ENCODE results near the gene NUP214.
"Not testable (repeated sequence)": the region's sequence is repeated elsewhere in the genome, so short reads cannot be mapped to it uniquely, and the experiment has no call there.

The NUP214 gene

DNA sequence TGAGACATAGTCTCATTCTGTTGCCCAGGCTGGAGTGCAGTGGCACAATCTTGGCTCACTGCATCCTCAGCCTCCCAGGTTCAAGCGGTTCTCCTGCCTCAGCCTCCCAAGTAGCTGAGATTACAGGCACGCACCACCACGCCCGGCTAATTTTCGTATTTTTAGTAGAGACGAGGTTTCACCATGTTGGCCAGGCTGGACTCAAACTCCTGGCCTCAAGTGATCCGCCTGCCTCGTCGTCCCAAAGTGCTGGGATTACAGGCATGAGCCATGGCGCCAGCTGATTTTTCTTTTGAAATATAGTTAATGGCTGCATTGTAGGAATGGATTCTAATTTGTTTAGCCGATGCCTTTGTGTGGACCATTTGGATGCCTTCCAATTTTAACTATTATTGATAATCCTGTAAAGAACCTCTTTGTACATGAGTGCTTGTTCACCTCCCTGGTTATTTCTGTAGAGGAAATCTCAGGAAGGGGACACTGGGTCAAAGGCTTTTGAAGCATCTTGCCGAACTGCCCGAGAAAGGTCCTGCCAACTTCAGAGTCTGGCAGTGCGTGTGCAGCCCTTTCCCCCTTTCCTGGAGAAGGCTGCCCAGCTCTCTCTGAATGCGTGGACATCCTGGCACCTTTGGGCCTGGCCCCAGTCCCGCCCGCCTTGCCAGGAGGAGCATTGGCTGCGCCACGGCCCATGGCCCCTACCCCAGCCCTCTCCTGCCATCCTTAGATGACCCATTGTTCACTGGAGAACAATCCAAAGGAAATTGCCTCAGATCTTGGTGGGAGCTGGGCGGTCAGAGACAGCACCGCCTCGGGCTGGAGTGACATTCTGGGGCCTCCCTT lies 8.9 kb upstream of the NUP214 start:
- DNase-seq (ENCODE audit: low read depth in 3 of 3): no peak

DNA sequence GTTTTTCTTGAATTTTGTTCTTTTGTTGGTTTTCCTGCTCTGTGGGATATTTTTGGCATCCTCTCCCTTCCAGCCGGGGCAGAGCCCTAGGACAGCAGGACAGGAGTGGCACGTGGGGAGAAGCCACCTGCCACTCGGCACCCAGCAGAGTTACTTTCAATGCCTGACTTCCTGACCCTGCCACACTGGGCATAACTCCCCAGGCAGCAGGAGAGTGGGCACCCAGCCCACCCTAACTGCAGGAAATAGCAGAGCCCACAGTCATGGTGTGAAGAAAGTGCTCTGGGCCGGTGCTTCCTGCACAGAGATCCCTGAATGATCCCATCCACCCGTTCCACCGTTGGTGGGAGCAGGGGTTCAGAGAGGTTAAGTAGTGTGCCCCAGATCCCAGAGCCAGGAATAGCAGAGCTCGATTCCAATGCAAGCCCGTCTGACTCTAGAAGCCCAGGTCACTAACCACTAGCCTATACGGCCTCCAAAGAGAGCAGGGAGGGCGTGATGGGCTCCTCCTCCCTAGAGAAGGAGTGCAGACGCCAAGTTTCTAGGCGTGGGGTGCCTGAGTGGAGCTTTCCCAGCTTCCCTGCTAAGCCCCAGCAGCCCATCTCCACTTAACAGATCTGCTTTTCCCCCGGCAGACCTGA lies 8.1 kb upstream of the NUP214 start:
- DNase-seq (ENCODE audit: low read depth in 3 of 3): no peak

DNA sequence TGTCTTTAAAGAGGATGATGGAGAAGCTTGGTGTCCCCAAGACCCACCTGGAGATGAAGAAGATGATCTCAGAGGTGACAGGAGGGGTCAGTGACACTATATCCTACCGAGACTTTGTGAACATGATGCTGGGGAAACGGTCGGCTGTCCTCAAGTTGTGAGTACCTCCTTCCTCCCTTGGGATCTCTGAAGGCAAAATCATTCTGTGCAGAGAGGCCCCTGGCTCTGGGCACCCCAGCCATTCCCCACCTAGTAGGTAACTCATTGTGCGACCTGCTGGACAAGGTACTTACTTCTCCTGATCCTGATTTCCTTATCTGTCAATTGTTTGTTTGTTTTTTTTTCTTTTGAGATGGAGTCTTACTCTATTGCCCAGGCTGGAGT lies 7.6 kb upstream of the NUP214 start:
- no peak for DNase-seq (ENCODE audit: low read depth in 3 of 3)

DNA sequence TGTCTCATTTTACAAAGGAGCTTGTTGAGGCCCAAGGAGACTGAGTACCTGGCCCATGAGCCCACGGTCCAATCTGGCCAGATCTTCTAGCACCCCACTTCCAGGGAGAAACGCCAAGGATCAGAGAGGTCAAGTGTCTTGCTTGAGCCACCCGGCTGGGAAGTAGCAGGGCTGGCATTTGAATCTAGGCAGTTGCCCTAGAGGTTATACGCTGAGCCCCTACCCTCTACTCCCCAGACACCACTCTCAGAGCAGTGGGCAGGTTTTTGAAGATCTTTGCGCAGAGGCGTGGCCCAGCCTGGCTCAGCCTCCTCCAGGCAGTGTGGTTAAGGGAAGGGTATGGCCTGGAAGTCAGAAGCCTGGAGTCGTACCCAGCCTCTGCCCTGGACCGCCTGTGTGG lies 5.8 kb upstream of the NUP214 start:
- DNase-seq (ENCODE audit: low read depth in 3 of 3): no peak

DNA sequence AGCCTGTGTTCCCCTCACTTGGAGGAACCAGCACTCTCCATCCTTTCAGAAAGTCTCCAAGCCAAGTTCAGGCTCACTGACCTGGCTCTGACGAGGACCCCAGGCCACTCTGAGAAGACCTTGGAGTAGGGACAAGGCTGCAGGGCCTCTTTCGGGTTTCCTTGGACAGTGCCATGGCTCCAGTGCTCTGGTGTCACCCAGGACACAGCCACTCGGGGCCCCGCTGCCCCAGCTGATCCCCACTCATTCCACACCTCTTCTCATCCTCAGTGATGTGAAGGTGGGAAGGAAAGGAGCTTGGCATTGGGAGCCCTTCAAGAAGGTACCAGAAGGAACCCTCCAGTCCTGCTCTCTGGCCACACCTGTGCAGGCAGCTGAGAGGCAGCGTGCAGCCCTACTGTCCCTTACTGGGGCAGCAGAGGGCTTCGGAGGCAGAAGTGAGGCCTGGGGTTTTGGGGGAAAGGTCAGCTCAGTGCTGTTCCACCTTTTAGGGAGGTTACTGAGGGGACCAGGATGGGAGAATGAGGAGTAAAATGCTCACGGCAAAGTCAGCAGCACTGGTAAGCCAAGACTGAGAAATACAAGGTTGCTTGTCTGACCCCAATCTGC lies 4.7 kb upstream of the NUP214 start:
- no peak for DNase-seq (ENCODE audit: low read depth in 3 of 3)

DNA sequence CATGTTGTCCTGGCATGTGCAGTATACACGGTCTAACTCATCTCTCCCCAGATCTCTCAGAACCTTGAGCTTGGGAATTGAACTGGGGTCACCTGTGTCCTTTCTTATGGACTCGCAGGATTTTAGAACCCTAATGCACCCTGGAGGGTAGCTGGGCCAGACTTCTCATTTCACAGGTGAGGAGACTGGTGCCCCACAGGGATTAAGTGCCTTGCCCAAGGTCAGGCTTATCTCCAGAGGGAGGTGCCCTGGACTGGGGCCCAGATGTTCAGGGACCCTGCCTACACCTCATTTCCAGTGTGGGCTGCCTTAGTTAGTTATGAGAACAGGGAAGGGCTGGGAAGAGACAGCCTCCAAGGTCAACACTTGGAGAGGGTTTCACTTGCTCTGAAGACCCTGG lies 4.0 kb upstream of the NUP214 start:
- DNase-seq (ENCODE audit: low read depth in 3 of 3): no peak

DNA sequence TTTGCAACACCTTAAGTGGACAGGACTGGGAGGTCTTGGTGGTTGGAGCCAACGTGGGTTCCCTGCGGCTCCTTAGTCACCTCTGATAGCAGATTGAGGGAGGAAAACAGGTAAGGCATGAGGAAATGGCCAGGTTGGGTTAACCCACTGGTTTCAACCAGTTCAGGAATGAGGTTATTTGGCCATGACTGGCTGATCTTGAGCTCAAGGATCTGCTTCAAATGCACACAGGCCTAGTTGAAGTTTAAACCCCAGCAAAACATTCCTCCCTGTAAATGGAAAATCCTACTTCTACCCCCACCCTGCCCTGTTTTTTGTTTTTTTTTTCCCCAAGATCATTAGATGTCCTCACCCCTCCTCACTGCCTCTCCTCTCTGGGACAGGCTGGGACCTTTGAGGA lies 3.2 kb upstream of the NUP214 start:
- DNase-seq (ENCODE audit: low read depth in 3 of 3): no peak

DNA sequence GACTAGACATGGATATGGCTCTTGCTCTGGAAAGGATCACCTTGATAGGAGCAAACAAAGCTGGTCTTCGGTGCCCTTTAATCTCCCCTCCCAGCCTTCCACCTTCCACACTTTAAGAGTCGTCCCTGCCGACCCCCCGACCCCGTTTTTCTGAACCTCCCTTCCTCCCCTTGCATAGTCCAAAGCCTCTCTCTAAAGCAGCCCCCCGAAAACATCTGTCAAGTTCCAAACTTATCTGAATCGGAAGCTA lies 423 bp upstream of the NUP214 start:
- peak in 1 of 3 experiments; percentile 2 for DNase-seq (ENCODE audit: low read depth in 3 of 3)

DNA sequence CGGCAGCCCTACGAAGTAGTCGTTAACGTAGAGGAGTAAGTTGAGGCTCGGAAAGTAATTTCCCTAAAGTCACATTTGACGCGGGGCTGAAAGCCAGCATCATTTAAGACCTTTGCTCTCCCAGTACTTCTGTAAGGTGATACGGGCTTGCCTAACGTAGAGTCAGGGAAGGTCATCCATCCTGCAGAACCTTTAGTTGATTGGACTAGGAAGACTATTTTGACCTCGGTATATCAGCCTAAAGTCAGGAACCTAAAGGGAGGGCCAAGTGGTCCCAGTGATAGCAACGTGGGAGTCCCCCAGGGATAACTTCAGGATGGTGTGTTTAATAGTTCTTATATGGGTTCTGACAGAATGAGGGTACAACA lies 657 bp downstream of the NUP214 start:
- no peak for DNase-seq (ENCODE audit: low read depth in 3 of 3)

DNA sequence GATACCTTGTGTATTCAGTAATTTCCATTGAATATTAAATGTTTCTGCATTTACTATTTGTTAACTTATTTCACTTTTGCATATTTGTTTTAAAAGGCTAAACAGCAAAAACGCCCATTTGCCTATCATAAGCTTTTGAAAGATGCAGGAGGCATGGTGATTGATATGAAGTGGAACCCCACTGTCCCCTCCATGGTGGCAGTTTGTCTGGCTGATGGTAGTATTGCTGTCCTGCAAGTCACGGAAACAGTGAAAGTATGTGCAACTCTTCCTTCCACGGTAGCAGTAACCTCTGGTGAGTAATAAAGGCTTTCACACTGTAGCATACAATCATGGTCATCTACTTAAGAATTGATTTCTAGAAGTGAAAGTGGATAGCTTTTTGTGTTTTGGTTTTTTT lies 3.8 kb downstream of the NUP214 start:
- no peak for DNase-seq (ENCODE audit: low read depth in 3 of 3)

DNA sequence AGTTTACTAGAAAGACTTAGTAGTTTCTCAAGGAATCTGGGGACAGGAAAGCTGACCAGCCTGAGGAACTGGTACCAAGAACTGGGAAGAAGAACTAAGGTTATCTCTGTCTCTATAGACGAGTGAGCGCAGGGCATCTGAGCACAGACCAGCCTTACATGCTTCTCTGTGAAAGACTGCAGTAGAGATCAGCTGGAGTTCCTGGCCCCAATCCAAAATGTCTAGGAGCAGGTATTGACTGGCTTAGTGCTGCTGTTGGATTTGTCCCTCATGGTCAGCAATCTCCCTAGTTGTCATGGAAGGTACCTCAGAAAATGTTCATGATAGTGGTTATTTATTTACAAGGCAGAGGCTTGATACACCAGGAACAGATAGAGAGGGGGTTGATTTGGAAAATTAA lies 13.3 kb downstream of the NUP214 start:
- DNase-seq (ENCODE audit: low read depth in 3 of 3): no peak

DNA sequence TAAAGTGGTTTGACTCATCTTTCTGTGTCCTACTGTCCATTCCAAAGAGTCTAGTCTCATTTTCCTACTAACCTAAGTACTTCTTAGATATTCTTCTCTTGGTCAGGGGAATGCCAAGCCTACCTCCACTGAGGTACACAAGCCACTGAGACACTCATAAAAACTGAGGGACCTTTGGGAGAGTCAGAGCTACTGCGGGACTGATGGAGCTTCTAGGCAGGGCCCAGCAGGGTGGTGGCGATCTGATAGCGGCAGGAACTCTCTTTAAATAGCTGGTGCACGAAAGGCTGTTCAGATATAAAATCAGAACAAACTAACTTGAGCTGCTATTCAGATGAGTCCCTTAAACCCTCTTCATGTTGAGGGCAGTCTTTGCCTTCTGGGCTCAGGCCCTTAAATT lies 14.7 kb downstream of the NUP214 start:
- DNase-seq (ENCODE audit: low read depth in 3 of 3): no peak

DNA sequence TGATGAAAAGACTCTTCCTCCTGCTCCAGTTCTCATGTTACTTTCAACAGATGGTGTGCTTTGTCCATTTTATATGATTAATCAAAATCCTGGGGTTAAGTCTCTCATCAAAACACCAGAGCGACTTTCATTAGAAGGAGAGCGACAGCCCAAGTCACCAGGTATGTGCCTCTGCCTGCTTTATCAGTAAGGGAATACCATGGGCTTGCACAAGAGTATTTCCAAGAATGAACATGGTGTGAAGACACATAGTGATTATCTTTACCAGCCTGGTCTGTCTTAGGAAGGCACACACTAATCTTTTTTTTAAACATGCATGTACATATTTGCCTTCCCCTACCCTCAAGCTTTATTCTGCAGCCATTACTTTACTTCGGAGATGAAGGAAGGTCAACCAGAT lies 15.2 kb downstream of the NUP214 start:
- no peak for DNase-seq (ENCODE audit: low read depth in 3 of 3)

DNA sequence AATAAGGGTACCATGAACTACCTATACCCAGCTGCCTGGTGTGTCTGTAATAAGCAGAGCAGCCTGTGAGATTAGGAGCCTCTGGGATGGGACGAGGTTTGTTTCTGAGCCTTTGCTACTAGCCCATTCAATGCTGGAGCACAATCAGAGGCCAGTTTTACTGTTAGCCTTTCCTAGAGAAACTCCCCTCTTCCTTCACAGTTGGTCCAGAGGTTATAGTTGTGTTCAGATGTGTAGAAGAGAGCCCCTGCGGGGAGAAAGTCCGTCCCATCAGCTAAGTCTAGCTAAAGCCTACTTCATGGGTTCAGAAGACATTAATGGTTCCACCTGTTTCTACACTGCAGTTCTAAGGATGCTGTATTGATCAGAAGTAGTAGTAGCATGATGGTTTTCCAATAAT lies 16.8 kb downstream of the NUP214 start:
- DNase-seq (ENCODE audit: low read depth in 3 of 3): no peak

DNA sequence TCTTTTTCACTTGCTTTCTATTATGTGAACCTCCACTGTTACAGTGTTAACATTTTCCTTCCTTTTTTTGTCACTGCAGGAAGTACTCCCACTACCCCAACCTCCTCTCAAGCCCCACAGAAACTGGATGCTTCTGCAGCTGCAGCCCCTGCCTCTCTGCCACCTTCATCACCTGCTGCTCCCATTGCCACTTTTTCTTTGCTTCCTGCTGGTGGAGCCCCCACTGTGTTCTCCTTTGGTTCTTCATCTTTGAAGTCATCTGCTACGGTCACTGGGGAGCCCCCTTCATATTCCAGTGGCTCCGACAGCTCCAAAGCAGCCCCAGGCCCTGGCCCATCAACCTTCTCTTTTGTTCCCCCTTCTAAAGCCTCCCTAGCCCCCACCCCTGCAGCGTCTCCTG lies 18.8 kb downstream of the NUP214 start:
- DNase-seq (ENCODE audit: low read depth in 3 of 3): no peak

DNA sequence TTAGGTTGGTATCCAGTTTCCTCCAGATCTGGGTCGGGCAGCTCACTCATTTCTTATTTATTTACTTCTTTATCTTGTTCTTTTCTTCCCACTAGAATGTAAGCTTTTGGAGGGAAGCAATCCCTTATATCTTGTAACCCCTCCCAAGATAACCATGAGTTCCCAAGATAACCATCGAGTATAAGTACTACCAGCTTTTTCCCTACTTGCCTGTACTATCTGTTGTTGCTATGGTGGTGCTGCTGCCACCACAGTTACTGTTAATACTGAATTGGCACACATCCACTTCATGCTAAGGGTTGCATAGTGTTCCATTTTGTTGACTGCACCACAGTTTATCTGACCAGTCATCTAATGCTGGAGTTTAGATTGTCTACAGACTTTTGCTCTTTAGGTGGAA lies 19.9 kb downstream of the NUP214 start:
- DNase-seq (ENCODE audit: low read depth in 3 of 3): no peak

DNA sequence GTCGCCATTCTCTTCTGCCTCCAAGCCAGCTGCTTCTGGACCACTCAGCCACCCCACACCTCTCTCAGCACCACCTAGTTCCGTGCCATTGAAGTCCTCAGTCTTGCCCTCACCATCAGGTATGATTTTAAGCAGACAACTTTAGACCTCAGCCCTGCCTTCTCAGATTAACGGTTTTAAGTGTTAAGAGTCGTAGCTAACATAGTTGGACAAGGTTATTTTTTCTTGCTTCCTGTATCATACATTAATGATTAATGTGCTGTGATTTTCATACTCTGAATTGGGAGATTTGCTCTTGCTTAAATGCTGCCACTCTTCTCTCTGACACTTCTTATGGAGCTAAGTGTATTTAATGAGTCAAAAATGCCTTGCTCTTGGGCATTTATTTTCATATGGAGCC lies 20.8 kb downstream of the NUP214 start:
- no peak for DNase-seq (ENCODE audit: low read depth in 3 of 3)

DNA sequence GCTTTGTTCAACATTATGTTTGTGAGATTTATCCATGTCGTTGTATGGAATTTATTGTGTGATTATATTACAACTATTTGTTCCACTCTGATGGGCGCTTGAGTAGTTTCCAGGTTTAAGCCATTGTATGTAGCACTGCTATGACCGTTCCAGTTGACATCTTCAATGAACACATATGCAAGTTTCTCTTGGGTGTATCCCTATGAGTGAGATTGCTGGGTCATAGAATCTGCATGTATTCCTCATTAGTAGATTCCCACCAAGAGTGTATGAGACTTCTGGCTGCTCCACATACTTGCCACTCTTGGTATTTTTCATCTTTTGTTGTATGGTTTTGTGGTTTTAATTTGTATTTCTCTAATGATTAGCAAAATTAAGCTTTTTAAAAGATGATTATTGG lies 22.9 kb downstream of the NUP214 start:
- no peak for DNase-seq (ENCODE audit: low read depth in 3 of 3)

DNA sequence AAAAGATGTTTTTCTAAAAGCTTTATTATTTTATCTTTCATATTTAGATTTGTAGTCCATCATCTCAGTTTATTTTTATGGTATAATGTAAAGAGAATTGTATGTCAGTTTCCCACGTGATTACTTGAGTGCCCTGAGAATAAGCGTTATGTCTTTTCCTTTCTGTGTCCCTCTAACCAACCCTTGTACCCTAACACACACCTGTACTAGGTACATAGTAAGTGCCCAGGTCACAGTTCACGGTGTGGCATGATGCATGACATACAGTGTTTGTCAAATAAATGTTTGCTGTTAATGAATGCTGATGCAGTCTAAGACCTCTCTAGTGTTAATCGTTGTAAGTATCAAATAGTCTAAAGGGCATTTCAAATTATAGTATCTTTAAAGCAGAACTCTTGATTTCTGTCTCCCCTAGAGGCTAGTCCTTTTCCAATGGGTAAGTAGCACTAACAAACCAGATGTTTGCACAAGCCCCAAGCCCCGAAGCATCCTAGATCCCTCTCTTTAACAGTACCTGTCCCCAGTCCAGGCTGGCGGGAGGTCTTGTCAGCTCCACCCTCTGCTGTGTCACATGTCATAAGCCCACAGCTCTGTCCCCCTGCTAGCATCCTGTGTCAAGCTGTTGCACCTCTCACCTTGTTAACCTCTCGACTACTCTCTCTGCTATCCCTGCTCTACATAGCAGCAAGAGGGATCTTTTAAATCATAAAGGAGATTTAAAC lies 23.7 kb downstream of the NUP214 start:
- no peak for DNase-seq (ENCODE audit: low read depth in 3 of 3)

DNA sequence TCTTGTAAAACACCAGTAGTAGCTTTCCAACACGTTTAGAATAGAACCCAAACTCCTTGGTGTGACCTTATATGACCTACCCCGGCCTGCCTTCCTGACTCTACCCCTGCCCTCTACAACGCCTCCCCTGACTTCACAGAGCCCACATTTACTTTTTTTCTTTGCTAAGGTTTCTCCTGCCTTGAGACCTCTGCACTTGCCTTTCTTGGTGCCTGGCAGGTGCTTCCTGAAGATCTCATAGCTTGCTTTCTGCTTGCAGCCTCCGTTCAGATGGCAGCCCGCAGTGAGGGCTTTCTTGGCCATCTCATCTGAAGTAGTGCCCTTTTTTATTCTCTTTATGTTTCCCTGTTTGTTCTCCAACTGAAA lies 24.3 kb downstream of the NUP214 start:
- no peak for DNase-seq (ENCODE audit: low read depth in 3 of 3)

DNA sequence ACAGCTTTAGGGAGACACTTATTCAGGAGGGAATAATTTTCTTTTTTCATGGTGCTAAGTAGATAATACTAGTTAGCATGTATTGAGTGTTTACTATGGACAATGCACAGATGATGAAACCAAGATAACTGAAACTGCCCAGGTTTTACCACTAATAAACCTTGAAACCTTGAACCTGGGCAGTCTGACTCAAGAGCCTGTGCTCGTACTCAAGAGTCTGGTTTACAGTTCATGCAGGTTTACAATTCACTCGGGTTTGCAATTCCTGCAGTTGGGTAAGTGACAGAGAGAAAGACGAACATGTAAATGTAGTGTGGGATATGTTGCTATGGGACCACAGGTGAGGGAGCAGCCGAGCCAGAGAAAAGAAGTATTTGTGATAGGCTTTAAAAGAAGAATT lies 28.2 kb downstream of the NUP214 start:
- DNase-seq (ENCODE audit: low read depth in 3 of 3): no peak

DNA sequence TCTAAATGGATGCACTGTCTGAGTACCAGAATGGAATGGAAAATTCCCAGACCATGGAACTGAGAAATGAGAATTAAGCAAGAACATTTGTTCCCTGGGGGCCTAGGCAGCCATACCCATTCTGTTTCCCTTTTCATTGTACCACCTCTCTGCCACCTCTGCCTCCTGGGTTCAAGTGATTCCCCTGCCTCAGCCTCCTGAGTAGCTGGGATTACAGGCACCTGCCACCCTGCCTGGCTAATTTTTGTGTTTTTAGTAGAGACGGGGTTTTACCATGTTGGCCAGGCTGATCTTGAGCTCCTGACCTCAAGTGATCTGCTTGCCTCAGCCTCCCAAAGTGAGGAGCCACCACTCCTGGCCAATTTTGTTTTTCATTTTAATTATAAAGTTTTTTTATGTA lies 33.3 kb downstream of the NUP214 start:
- DNase-seq (ENCODE audit: low read depth in 3 of 3): not testable (repeated sequence)
